NB4 (cell line): ENCODE results near the gene MYBPC2.

Experiments used
- TF ChIP-seq, protein P1 (sequence below): IDR thresholded peaks from one replicate; pipeline ENCODE4 v1.5.1; 2012; ENCODE audit warnings: low read depth, low read length
- TF ChIP-seq, protein P2 (sequence below): IDR thresholded peaks from 2 replicates; pipeline ENCODE4 v1.6.1; 2011; ENCODE audit warnings: low read depth, low read length

DNA sequence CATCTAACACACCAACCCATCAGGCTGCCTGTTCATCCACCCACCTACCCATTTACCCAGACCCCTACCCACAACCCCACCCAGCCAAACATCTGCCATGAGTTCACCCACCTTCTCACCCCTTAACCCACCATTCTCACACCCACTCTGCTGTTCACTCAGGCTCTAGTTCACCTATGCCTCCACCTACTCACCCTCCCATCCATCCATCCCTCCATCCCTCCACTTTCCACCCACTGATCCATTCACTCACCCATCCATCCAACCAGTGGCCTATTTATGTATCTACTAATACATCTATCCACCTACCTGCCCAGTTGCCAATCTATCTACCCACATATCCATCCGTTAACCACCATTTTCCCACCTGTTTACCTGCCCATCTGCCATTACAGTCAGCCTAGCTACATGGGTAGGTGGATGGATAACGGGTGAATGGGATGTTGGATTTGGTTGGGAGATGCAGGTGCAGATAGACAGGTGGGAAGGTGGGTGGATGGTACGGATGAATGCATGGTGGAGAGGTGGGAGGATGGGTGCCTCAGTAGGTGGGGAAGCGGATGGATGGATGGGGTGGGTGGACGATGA lies 5.3 kb downstream of the MYBPC2 start:
- TF ChIP-seq, protein P1, sequence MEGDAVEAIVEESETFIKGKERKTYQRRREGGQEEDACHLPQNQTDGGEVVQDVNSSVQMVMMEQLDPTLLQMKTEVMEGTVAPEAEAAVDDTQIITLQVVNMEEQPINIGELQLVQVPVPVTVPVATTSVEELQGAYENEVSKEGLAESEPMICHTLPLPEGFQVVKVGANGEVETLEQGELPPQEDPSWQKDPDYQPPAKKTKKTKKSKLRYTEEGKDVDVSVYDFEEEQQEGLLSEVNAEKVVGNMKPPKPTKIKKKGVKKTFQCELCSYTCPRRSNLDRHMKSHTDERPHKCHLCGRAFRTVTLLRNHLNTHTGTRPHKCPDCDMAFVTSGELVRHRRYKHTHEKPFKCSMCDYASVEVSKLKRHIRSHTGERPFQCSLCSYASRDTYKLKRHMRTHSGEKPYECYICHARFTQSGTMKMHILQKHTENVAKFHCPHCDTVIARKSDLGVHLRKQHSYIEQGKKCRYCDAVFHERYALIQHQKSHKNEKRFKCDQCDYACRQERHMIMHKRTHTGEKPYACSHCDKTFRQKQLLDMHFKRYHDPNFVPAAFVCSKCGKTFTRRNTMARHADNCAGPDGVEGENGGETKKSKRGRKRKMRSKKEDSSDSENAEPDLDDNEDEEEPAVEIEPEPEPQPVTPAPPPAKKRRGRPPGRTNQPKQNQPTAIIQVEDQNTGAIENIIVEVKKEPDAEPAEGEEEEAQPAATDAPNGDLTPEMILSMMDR: no peak
- TF ChIP-seq, protein P2, sequence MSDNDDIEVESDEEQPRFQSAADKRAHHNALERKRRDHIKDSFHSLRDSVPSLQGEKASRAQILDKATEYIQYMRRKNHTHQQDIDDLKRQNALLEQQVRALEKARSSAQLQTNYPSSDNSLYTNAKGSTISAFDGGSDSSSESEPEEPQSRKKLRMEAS: no peak
